Fibroblast of skin of left biceps (primary cell): ENCODE results near the gene NRN1L.
A peak's percentile ranks its signal among the peaks of the same experiment; 100 is the strongest.

Experiments used
- DNase-seq, 2 experiments: peaks; one replicate each; pipeline ENCODE4 v3.0.0-alpha.2; 2013; ENCODE audit warnings: low read depth in 2 of 2

NRN1L gene

DNA sequence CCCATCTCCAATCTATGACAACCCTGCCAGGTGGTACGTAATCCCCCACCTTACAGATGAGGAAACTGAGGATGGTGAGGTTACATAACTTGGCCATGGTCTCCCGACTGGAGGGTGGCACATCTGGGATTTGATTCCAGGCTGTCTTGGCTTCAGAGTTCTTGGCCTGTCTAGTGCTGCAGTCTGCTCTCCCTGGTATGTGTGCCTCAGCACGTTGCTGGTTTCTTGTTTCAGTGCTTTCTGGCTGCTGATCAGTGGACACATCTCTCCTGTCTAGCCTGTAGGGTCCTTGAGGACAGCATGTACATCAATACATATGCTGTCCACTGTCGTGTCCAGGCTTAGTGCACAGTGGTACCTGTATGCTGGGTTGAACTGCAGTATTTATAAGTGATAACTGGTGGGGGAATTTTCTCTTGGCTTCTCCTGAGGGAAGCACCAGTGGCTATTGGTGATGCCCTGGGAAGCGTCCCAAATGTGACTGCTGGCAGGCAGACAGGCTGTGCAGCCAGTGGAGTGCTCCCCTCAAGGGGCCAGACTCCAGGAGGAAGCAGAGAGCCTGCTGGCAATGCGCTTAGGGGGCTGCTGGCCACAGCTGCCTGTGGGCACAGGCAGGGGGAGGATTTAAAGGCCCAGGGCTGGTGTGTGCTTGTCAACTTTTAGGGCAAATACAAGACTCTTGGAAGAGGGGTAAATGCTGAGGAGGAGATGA is 32.6 kb downstream of the NRN1L start:
- no peak for DNase-seq

GRCh38 chr16:67917852-67918236 is 33.2 kb downstream of the NRN1L start:
- DNase-seq, result peak in 1 of 2 experiments; percentile 17

DNA sequence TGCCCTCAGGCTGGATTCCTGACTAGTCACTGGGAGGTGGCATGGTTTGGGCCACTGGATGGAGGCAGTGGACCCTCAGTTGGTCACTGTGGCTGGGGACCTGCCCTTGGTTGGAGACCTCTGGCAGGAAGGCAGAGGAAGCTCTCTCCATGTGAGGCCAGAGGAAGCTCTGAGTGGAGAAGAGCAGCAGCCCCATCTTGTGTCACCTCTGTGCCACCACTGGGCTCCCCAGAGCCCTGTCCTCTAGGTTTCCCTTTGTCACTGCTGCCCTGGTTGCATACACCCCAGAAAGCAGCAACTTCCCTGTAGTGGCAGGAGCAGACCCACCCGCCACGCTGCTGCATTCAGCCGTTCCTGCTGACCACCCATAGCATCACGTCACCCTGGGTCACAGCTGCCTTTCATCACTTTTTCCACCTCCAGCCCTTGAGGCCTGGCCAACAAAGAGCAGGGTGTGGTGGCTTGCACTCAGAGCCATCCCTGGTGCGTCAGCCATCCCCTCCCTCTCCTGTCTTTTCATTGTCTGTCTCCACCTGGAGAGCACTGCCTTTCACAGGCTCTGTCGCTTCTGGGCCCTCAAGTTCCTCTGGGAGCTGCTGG is 35.0 kb downstream of the NRN1L start:
- DNase-seq, result no peak

GRCh38 chr16:67922221-67922620 is 37.5 kb downstream of the NRN1L start:
- no peak for DNase-seq

DNA sequence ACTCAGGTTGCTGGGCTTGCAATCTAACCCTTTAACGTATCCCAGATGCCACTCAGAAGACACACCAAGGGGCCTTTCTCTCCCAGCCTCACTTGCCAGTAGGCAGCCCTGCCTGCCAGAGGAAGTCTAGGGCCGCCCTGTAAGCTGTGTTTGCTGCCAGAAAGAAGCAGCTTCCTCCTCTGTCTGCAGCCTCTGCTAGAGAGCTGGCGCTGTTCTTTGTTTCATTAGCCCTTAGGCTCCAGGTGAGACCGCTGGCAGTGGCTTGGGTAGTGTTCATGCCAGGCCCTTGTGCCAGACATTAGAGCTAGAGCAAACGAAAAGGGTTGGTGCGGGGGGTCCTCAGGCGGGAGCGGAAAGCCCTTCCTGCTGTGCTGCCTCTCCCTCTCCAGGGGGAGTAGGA is 38.1 kb downstream of the NRN1L start:
- no peak for DNase-seq

GRCh38 chr16:67923414-67924116 is 38.9 kb downstream of the NRN1L start:
- no peak for DNase-seq

- DNase-seq, result no peak
These were observed 39.6 kb downstream of the NRN1L start for GRCh38 chr16:67924140-67924906.

- no peak for DNase-seq
These were observed 41.6 kb downstream of the NRN1L start for GRCh38 chr16:67926181-67926750.

DNA sequence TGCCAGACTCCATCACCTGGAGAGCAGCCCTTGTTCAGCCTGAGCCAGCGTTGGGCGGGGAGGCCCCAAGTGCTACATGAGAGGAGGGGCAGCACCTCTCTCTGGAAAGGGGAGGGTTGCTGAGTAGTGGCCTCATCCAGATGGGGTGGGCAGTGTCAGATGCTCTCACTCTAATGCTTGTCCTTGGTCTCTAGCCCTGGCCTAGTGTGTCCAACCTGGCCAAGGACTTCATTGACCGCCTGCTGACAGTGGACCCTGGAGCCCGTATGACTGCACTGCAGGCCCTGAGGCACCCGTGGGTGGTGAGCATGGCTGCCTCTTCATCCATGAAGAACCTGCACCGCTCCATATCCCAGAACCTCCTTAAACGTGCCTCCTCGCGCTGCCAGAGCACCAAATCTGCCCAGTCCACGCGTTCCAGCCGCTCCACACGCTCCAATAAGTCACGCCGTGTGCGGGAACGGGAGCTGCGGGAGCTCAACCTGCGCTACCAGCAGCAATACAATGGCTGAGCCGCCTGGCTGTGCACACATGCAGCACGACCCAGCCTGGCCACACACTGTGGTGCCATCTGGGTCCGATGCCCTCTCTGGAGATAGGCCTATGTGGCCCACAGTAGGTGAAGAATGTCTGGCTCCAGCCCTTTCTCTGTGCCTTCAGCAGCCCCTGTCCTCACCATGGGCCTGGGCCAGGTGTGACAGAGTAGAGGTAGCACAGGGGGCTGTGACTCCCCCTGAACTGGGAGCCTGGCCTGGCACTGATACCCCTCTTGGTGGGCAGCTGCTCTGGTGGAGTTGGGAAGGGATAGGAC is 42.7 kb downstream of the NRN1L start:
- DNase-seq, result no peak

- DNase-seq, result no peak
These were observed 43.5 kb downstream of the NRN1L start for GRCh38 chr16:67928147-67928546.

DNA sequence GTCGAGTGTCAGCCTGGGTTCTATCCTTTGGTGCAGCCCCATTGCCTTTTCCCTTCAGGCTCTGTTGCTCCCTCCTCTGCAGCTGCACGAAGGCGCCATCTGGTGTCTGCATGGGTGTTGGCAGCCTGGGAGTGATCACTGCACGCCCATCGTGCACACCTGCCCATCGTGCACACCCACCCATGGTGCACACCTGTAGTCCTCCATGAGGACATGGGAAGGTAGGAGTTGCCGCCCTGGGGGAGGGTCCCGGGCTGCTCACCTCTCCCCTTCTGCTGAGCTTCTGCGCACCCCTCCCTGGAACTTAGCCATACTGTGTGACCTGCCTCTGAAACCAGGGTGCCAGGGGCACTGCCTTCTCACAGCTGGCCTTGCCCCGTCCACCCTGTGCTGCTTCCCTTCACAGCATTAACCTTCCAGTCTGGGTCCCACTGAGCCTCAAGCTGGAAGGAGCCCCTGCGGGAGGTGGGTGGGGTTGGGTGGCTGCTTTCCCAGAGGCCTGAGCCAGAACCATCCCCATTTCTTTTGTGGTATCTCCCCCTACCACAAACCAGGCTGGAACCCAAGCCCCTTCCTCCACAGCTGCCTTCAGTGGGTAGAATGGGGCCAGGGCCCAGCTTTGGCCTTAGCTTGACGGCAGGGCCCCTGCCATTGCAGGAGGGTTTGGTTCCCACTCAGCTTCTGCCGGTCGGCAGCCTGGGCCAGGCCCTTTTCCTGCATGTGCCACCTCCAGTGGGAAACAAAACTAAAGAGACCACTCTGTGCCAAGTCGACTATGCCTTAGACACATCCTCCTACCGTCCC is 44.1 kb downstream of the NRN1L start:
- DNase-seq, result no peak

DNA sequence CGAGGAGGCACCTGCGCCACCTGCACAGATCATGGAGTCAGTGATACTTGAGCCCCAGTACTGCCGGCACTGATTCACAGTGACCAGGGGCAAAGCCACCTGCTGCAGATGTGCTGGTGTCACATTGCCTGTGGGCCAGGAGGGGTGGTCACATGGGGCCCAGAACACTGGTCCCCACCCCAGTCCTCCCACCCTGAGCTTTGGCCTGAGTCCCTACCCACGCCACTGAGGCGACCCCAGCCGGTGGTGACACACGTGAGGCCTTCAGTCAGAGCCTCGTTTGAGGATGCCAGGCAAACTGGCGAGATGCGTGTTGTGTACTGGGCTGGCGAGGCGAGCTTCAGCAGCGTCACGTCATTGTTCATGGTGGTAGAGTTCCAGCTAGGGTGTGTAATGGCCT is 45.5 kb downstream of the NRN1L start:
- DNase-seq, result no peak

GRCh38 chr16:67930678-67931211 is 46.1 kb downstream of the NRN1L start:
- no peak for DNase-seq

- no peak for DNase-seq
These were observed 47.2 kb downstream of the NRN1L start, which contains the start of gene CTRL for GRCh38 chr16:67931712-67932461. Gene CTRL, minus strand, starts transcription at chr16:67931862. Its CDS starts 10 bp downstream, at chr16:67931852.

DNA sequence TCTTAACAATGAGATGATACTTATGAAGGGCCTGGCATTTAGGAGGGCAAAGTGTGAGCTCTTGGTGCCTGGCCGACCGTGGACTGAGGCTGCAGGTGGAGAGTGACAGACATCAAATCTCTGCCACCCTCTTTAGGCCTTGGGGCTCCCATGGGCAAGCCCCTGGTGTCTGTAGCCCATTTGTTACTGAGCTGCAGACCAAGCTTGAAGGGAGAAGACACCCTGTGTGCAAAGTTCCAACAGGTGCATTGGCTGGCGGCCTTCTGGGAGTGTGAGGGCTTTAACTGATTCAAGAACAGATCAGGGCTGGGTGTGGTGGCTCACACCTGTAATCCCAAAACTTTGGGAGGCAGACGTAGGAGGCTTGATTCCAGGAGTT is 47.8 kb downstream of the NRN1L start:
- DNase-seq, result no peak

DNA sequence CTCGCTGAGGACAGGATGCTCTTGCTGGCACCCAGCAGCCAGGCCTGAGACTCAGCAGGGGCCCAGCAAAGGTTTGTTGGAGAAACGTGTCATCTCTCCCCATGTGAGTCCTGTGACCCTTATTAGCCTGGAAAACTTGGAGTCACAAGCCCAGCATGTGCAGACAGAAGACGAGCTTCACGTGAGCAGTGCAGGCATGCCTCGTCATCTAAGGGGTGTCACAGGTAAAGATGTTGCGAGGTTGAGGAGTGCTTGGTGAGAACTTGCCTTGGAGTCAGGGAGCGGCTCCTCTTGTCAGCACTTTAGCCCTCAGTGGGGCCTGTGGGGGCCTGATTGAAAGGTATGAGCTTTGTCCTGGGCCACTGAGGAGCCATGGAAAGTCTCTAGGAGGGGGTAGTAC is 49.1 kb downstream of the NRN1L start:
- DNase-seq, result no peak

DNA sequence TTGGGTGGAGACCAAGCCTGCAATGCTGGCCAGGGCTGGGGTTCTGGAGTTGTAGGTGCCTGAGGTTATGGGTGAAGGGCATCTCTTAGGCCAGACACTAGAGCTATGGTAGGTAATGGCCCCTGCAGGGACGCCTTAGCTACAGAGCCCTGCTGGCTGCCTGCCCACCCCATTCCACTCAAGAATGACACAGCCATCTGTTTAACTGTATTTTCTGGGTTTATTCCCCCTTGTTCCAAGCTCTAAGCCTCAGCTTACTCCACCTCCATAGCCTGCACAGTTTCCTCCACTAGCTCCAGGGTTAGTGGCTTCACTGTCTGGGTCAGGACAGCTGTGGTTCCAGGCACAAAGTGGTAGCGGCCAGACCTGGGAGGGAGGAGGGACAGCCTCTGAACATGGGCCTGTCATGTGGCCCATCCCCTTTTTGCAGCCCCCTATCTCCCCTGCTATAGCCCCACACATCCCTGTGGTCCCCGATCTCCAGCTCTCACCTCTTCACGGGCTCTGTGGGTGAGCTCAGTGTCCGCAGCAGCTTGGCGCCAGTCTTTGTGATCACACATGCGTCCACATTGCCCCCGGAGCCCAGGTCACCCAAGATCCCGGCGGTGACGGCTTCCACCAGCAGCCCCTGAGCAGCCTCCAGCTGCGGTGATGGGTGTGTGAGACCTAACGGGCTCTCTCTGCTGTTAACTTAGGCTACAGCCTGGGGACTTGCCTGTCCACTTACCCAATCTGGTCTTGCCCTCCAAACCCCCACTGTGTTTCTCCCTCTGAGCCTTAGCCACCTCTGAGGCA is 49.8 kb downstream of the NRN1L start:
- no peak for DNase-seq

- no peak for DNase-seq
These were observed 50.4 kb downstream of the NRN1L start for GRCh38 chr16:67935101-67935401.
